Pons (tissue), 1 donor: Measurements from ENCODE around the gene MSGN1.

ENCODE experiments used
- DNase-seq: peaks from one replicate; pipeline ENCODE4 v3.0.0-alpha.2; 2016; ENCODE audit warnings: low spot score

MSGN1 gene, protein sequence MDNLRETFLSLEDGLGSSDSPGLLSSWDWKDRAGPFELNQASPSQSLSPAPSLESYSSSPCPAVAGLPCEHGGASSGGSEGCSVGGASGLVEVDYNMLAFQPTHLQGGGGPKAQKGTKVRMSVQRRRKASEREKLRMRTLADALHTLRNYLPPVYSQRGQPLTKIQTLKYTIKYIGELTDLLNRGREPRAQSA

DNA sequence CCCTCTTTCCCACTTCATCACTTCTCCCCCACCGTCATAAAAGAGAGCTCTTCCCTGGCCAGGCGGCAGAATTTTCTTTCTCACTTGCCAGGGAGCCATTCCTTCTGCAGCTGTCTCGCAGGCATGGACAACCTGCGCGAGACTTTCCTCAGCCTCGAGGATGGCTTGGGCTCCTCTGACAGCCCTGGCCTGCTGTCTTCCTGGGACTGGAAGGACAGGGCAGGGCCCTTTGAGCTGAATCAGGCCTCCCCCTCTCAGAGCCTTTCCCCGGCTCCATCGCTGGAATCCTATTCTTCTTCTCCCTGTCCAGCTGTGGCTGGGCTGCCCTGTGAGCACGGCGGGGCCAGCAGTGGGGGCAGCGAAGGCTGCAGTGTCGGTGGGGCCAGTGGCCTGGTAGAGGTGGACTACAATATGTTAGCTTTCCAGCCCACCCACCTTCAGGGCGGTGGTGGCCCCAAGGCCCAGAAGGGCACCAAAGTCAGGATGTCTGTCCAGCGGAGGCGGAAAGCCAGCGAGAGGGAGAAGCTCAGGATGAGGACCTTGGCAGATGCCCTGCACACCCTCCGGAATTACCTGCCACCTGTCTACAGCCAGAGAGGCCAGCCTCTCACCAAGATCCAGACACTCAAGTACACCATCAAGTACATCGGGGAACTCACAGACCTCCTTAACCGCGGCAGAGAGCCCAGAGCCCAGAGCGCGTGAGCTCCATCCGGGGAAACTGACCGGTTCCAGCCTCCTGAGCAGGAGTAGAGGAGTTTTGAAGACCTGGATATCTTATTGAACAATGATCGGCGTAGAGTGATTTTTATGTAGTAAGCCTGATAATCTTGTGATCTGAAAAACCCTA, at the start of gene MSGN1:
Gene MSGN1, plus strand, starts transcription at position 65 of the 850 bp plus-strand sequence. Its CDS starts 59 bp downstream, at position 124.
- no peak for DNase-seq

DNA sequence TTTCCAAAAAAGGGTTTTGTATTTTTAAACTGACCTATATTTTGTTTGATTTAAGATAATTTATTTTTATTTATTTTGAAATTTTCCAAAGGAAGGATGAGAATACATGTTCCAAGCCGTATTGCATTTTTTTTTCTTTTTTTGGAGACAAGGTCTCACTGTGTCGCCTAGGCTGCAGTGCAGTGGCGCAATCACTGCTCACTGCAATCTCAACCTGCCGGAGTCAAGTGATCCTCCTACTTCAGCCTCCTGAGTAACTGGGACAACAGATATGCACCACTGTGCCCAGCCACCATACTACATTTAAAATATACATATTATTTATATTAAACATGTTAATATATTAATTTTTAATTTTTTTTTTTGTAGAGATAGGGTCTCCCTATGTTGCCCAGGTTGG, 47.4 kb upstream of the MSGN1 start:
- no peak for DNase-seq

DNA sequence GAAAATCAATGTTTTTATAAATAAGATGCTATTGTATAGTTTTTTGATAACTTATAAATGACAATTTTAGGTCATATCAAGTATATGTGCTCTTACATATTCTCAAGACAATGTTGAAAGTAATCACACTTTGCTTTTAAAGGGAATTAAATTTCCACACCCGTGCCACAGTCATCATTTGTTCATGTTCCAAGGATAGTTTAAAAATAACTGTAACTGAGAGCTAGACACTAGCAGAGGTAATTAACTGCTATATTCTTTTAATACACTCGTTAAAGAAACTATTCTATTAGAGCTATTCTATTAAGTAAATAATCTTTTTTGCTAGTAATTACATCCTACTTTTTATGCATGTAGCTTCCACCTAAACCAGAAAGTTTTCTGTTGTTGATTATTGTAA, 44.3 kb upstream of the MSGN1 start:
- DNase-seq: no peak

DNA sequence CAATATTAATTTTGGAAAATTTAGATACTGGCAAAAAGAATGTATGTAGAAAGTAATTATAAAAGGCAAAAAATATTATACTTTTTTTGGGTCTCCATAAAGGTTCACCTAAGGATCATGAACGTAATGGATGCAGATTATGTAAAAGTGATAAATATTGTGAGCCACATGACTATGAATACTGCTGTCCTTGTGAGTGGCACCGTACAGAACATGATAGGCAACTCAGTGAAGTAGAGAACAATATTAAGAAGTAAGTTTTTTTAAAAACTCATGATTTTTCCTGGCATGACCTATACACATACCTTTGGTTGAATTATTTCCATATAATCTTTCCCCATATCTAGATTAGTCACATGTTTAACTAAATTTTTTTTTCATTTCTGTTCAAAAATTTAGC, 43.7 kb upstream of the MSGN1 start:
- DNase-seq: no peak

DNA sequence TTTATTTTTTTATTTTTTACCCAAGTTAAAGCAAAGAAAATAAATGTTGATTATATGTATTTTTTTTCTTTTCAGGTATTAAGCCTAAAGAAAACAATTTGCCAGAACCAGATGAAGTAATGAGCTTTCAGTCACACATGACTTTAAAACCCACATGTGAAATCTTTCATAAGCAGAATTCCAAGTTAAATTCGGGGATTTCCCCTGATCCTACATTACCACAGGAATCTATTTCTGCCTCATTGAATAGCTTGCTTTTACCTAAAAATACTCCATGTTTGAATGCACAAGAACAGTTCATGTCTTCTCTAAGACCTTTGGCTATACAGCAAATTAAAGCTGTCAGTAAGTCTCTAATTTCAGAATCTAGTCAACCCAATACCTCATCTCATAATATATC, 35.7 kb upstream of the MSGN1 start:
- DNase-seq: no peak

DNA sequence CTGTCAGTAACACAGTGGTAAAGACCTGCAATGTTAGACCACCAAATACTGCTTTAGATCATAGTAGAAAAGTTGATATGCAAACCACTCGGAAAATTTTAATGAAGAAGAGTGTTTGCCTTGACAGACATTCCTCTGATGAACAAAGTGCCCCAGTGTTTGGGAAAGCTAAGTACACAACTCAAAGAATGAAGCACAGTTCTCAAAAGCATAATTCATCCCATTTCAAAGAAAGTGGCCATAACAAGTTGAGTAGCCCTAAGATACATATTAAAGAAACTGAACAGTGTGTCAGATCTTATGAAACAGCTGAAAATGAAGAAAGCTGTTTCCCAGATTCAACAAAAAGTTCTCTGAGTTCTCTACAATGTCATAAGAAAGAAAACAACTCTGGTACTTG, 34.8 kb upstream of the MSGN1 start:
- no peak for DNase-seq

DNA sequence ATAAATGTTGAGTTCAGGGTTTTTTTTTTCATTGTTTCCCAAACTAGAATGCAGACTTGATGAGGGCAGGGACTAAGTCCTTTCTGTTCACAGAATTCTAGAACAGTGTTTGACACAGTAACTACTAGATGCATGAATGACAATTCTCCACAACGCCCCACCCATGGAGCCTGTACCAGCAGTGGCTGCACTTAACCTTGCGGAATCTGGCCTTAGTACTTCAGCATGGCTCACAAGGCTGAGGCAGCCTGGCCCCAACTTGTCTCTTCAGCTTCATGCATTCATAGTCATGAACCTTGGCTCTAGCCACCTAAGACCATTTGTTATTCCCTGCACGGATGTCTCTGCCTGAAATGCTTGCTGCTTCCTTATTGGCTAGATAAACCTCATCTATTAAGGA, 29.5 kb upstream of the MSGN1 start:
- DNase-seq: no peak

DNA sequence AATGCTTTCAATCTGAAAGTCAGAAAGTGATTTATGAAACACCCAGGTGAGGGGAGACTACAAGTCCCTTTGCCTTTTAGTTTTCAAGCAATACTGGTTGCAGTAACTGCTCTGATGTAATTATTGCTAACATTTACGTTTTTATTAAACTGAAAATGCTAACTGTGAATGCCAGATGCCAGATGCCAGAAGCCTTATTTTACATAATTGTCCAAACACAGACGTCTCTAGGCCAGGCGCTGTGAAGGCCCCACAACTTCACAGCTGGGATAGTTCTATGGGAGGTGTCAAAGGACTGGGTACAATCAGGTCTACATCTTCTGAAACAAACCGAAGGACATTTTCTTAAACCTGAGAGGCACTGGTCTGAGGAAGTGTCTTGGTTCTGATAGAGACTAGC, 27.5 kb upstream of the MSGN1 start:
- DNase-seq: no peak

DNA sequence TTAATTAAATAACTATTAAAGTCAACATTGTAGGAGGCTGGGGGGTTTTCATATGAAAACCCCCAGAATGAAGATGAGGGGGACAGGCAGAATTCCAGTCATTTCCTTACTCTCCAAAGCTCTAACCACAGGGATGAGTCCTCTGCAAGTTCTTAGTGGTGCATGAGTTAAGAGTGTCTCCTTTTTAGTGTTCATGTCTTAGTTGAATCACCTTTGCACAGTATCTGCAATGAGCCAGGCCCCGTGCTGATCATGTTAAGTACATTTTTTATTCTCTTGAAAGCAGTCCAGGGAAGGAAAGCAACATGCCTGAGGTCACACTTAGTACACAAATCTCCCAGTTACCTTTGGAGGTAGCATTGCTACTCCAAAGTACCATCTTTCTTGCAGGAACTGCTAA, 25.7 kb upstream of the MSGN1 start:
- no peak for DNase-seq

DNA sequence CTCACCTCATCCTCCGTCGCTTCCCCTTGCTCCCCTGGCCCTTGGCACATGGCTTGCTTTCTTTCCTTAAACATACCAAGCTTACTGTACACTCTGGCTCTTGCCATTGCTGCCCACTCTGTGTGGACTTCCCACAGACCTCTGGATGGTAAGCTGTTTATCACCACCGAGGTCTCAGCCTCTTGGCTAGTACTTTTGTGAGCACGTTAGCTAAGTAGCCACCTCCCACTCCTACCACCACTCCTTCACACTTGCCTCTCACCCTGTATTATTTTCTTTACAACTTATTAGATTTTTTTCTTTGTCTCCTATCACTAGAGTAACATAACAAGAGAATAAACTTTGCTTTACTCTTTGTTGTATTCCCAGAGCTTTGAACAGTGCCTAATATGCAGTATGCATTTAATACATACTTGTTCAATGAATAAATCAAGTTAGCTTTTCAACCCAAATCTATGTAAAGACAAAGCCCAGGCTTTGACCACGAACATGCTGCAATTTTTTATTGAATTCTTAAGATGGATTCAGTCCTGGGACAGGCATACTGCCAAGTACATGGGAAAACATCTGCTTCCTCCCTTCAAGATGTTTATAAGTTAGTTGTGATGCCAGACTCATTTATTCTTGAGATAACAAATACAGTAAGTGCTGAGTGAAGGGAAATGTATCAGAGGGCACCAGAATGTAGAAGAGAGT, 25.0 kb upstream of the MSGN1 start:
- no peak for DNase-seq

DNA sequence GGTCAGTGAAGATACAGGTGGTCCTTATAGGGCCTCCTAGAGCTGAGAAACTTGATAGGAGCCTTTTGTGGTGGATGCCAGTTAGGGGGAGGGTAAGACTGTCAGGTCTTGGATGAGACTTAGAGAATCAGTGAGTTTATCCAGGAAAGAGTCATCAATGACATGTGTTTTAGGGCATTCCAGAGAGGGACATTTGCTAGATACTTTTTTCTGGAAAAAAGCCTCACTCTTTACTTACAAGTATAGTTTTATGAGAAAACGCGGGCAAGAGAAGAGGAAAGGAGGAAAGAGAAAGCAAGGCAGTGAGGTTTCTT, 24.5 kb upstream of the MSGN1 start:
- DNase-seq: no peak

DNA sequence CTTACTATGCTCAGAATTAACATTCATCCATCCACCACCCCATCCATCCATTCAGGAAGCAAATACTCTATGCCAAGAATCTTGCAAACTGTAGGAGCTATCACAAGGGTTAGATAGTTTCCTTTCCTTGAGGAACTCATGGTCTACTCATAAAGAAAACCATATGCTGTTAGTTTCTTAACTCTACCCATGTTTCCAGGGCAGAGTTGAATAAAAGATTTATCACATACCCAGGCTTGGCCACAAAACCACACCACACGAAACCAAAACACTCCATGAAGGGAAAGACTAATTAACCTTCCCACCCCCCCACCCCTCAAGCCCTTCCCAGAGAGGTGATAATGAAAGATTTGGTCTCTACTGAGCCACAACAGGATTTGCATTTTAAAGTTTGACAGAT, 23.7 kb upstream of the MSGN1 start:
- no peak for DNase-seq

DNA sequence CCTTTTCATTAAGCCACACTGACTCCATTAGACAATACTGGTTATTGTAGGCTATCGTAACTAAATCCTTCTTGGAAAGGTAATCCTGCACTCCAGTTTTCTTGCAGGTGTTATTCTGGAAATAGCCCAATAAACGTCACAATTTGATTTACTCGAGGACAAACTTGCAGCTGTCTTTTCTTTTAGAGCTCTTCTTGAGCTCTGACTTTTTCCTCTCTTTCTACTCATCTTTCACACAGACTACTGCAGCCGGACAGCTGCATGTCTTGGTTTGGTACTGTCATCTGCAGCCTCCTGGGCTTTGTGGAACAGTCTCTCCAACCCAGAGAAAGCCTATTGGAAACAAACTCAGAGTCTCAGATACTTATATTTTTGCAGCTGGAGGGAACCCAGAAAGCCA, 23.0 kb upstream of the MSGN1 start:
- no peak for DNase-seq

DNA sequence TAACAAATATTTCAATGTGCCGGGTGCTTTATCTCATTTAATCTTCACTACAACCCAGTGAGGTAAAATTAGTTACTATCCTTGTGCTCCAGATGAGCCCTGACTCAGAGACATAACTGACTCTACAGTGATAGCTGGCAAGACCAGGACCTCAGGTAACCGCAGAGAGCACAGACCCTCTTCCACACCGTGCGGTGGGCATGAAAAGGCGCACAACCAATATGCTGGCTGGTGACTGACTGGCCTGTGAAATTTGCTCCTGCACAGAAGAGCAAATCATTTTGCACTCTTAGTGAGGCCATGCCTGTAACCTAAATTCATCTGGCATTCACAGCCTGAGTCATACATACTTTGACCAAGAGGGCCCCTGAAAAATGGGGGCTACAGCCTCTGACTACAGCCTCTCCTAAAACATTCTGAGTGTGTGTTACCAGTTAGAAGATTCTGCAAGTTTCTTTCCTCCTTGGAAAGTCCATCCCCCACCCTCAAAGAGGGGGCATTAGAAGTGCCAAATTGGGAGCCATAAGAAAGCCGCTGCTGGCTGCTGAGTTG, 22.4 kb upstream of the MSGN1 start:
- no peak for DNase-seq

DNA sequence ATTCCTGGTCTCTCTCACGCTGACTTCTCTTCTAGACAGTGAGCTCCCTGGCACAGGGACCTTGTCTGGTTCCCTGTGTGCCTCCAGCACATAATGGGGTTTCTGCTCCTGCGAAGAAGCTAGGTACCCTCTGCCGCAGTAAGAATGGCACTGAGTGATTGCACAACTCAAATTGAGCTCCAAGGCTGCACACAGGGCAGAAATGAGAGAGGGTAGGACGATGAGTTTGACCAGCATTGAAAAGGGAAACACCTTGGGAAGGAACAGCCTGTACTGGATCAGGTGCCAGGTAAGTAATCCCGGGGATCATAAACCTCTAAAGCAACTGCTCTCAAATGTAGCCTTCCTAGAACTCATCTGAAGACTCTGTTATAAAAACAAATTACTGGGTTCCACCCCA, 21.0 kb upstream of the MSGN1 start:
- no peak for DNase-seq

DNA sequence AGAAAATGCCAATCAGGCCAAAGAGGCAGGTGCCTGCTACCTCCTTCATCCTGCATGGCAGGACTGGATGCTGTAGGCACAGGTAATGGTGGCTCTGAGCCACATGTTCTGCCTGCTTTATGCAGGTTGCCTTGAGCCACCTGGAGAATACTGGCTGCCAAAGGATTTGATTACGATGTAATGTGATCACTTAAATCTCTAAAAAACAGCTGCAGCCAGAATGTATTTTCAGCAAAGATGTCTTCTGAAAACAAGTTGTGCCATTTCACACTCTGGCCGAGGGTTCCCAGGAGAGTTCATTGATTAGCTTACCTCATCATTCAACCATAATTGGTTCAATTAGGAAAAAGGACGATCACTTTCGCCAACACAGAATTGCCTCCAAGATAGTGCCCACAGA, 17.9 kb upstream of the MSGN1 start:
- no peak for DNase-seq

DNA sequence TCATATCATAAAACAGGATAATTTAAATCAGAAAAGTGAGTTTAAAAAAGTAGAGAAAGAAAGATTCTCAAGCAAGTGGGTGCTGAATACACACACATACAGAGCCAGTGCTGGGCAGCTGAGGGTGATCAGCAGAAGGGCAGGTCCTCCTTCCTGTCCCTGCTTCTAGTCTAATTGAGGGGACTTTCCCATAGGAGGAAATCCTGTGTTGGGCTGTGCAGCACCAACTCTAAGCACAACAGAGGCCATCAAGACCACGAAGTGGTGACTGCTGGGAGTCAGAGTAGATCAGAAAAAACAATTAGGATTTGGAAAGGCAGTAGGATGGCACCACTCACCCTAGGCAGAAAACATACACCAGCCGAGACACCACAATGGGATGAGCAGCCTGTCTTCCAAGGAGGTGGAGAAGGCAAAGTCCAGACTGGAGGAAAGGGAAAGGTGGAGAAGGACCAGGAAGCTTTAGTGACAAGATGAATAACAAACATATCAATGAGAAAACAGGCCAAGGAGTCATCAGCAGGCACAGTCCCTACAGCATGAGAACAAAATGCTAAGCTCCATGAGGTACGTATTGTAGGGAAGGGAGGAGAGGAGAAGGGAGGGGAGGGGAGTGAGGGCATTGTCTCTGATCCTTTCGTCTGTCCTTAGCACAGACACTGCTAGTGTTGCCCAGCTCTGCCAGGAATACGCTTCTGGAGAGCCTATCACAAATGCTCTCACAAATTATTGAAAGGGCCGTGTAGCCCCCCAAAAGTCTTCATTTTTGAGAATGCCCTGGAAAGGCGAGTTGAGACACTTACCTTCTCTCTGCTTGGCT, 16.7 kb upstream of the MSGN1 start:
- DNase-seq: no peak

DNA sequence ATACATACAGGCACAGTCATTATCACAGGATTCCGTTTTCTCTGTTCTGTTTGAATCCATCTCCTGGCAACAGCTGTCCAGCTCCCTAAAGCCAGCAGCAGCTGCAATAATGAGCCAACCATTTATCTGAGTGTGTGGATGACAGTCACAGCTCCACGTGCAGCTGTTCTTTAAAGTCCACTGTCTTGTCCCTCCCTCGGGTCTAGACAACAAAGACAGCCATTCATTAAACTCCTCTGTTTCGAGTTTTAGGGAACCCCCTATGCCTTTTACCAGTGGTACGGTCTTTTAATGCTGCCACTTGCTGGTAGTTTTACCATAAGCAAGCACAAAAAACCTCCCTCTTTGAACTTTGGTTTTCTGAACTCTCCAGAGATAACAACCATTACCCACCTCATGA, 16.0 kb upstream of the MSGN1 start:
- DNase-seq: peak; percentile 47

DNA sequence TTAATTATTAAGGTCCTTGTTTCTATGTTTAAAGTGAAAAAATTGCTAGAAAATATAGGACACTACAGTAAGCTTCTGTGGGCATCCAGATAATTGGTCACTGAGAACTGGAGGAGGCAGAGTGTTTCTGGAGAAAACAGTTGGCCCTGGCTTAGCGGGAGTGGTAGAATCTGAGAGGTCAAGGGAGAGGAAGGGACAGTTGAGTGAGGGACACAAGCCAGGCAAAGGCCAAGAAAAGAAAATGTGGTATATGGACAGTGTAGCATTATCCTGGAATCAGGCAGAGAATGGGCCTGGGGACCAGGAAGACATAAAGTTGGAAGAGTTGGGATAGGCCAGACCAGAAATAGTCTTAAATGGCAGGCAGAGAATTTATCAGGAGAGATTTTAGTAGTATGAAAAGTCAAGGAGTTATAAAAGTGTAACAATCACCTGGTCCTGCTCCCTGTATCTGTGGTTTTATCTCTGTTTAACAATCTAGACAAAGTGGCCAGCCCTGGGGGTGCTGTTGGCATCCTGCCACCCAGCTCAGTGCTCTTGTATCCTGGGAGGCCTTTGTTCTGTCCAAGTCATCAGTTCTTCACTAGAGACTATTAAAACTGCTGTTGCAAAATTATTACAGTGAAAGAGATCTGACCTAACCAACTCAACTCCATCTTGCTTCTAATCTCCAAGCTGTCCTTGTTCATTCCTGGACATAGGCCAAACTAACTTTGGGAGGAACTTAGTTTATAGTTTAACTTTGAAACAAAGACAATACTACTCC, 15.4 kb upstream of the MSGN1 start:
- no peak for DNase-seq

DNA sequence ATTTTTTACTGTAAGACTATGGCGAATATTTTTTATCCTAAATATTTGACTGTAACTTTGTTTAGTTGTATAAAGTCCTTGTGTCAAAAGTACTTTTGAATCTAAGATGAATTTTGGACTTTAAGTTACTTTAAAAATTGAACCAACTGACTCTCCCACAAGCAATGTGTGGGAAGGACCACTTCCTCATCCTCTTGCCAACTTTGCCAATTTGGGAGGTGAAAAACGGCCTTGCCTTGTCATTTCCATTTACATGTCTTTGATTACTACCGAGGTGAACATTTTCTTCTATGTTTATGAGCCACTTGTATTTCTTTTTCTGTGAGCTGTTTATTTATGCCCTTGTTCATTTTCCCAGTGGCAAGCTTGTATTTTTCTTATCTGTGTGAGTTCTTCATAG, 12.8 kb upstream of the MSGN1 start:
- DNase-seq: no peak

DNA sequence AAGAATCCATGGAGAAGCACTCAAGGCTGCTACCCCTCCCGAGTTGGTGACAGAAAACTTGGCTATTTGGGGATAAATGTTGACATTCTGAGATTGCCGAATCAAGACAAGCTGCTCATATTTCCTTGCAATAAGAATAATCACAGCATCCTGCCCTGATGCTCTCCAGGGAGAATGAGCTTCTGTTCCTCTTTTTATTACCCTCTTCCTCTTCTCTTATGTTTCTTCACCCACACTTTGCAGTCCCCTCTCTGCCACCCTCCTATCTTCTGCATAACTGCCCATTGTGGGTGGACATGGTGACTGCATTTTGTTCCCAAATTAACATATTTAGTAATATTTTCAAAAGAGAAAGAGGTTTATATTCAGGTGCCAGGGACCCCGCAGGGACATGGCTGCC, 11.9 kb upstream of the MSGN1 start:
- peak; percentile 36 for DNase-seq

DNA sequence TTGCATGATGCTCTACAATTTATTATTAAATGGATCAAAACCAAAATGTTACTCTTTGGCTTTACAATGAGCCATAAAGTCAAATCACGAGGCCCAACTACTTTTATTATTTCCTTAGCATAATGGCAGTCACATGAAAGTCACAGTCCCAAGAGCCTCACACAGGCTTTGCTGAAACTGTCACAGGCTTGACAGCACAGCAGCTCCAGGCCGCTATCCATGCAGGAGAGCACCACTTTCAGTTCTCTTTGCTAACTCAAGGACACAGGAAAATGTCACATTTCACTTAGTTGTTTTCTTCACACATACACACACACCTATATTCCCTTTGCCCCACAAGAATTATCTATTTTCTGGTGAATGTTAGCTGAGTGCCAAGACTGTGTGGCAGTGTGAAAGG, 11.1 kb upstream of the MSGN1 start:
- no peak for DNase-seq
